Measurements from ENCODE around the gene PLXNA2.

The PLXNA2 gene

DNA sequence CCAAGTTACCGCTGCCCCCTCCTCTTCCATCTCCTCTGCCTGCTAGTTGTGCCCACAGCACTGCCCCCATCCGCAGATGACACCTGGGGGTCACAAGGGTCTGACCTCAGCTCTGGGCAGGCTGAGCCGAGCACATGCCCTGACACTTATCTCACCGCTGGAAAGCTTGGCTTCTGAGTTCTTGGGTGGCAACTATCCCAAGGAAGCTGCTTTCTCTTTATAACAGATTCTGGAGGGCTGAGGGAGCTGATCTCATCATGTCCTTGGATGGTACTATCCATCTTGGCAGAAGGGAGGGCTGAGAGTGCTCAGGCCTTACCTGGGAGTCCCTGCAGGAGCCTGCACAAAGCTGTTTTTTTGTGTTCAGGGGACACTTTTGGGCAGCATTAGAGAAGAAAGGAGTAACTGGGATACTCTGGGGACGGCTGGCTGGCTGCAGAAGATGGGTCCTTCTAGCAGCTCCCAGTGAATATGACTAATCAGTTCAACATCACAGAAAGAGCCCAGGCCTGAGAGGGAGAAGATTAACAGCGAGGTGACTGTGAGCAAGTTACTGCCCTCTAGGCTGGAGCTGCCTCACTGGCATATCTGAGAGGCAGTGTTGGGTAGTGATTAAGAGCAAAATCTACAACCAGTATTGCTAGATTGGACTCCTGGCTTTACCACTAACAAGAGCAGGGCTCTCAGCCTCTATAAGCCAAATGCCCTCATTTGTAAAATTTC, 71.6 kb downstream of the PLXNA2 start:
- H3K4me3 ChIP-seq (ENCODE audit: low read length), result no peak overlapping the region
- no peak for TF ChIP-seq ZNF274 (IDR thresholded peaks at IDR 0.05; ENCODE audit: low read depth, low read length)

GRCh38 chr1:208171616-208172422, 72.4 kb downstream of the PLXNA2 start:
- no peak overlapping the region for H3K4me3 ChIP-seq (ENCODE audit: low read length)
- TF ChIP-seq ZNF274 (IDR thresholded peaks at IDR 0.05; ENCODE audit: low read depth, low read length), result no peak

- no peak overlapping the region for H3K4me3 ChIP-seq (ENCODE audit: low read length)
- TF ChIP-seq ZNF274 (IDR thresholded peaks at IDR 0.05; ENCODE audit: low read depth, low read length), result no peak
Observed at GRCh38 chr1:208170252-208170651, 73.9 kb downstream of the PLXNA2 start.

DNA sequence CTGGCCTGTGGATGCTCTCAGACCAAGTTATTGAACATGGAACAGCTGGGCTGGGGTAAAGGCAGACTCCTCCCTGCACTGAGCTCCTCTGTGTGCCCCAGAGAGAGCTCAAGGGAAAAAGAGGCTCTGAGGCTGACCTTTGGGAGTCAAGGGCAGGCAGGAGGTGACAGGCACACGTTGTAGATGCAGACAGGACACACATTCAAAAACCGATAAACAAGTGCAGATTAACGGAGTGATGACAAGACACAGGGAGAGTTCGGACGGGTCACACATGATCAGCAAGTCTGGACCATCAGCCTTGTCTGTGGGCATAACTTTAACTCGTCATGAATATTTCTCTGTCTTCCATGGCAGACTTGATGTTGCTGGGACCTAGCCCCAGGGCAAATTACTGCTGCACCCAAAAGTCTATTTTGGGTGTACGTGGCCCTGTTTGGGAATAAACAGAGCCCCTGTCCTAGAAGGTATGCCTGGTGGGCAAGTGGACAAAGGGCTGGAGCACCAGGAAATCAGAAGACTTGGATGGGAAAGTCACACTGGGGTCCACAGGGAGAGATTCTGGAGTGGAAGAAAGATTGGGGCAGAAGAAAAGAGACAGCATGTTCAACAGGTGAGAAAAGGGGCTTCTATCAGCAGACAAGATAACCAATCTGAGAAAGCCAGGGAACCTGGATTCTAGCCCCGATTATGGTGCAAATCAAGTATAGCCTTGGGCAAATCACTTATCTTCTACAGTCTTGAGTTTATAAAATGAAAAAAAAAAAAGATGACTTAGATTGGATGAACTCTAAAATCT, 74.9 kb downstream of the PLXNA2 start:
- no peak overlapping the region for H3K4me3 ChIP-seq (ENCODE audit: low read length)
- TF ChIP-seq ZNF274 (IDR thresholded peaks at IDR 0.05; ENCODE audit: low read depth, low read length), result no peak

- no peak overlapping the region for H3K4me3 ChIP-seq (ENCODE audit: low read length)
- no peak for TF ChIP-seq ZNF274 (IDR thresholded peaks at IDR 0.05; ENCODE audit: low read depth, low read length)
Observed at GRCh38 chr1:208167261-208167869, 76.8 kb downstream of the PLXNA2 start.

GRCh38 chr1:208166340-208167138, 77.6 kb downstream of the PLXNA2 start:
- no peak for TF ChIP-seq ZNF274 (IDR thresholded peaks at IDR 0.05; ENCODE audit: low read depth, low read length)
- H3K4me3 ChIP-seq (ENCODE audit: low read length), result no peak overlapping the region

GRCh38 chr1:208165659-208166058, 78.5 kb downstream of the PLXNA2 start:
- no peak for TF ChIP-seq ZNF274 (IDR thresholded peaks at IDR 0.05; ENCODE audit: low read depth, low read length)
- no peak overlapping the region for H3K4me3 ChIP-seq (ENCODE audit: low read length)

DNA sequence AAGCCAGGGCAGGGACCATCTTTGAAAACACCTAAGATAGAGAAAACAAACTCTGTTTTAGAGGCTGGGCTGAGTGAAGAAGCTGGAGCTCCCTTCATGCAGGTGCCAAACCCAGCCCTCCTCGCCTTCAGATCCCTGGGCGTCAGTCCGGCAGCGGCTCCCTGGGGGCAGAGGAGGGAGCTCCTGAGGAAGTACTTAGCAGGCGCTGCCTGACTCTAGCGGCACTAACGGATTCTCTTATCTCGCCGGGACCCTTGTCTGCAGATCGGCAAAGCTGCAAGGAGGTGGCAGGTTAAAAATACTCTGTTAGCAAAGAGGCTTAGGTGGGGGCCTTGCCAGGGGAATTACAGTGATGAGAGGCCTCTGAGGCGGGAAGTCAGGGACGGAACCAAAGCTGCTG, 79.6 kb downstream of the PLXNA2 start:
- no peak for TF ChIP-seq ZNF274 (IDR thresholded peaks at IDR 0.05; ENCODE audit: low read depth, low read length)
- H3K4me3 ChIP-seq (ENCODE audit: low read length), result no peak overlapping the region

DNA sequence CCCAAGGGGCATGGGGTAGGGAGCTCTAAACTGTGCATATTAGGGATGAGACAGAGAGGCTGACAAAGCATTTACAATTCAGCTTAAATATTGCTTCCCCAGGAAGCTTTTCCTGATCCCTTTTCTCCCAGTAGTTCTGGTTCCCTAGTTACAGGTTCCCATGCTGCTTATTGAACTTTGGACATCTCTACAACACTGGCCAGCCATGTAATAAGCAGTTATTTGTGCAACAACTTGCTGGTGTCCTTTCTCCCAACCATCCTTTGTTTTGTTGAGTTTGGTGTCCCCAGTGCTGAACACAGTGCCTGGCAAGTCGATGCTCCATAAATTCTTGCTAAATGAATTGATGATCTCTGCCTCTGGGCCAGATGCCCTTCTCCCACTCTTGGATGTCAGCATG, 80.6 kb downstream of the PLXNA2 start:
- H3K4me3 ChIP-seq (ENCODE audit: low read length), result no peak overlapping the region

GRCh38 chr1:208162903-208163302, 81.3 kb downstream of the PLXNA2 start:
- TF ChIP-seq ZNF274 (IDR thresholded peaks at IDR 0.05; ENCODE audit: low read depth, low read length), result no peak
- no peak overlapping the region for H3K4me3 ChIP-seq (ENCODE audit: low read length)

More for the DNA sequence above, 80.6 kb downstream of the PLXNA2 start:
- no peak for TF ChIP-seq ZNF274 (IDR thresholded peaks at IDR 0.05; ENCODE audit: low read depth, low read length)

GRCh38 chr1:208161656-208162375, 82.4 kb downstream of the PLXNA2 start:
- H3K4me3 ChIP-seq (ENCODE audit: low read length), result no peak overlapping the region
- no peak for TF ChIP-seq ZNF274 (IDR thresholded peaks at IDR 0.05; ENCODE audit: low read depth, low read length)

DNA sequence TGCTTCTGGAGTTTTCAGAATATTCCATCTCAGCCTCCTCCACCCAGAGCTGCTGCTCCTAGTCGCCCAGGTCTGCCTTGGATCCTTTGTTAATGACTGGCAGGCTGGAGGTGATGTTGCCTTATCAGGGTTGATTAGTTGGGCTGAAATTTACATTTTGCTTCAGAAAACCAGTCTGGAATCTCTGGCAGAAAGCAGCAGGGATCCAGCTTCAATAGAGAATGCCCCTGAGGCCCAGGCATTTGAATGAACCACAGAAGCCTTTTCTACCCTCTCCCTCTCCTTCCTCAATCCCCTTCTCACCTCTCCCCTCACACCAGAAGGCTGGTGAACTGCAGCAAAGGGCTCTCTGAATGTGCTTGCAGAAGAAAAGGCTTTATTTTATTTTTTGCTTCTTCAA, 83.2 kb downstream of the PLXNA2 start:
- no peak for TF ChIP-seq ZNF274 (IDR thresholded peaks at IDR 0.05; ENCODE audit: low read depth, low read length)
- H3K4me3 ChIP-seq (ENCODE audit: low read length), result no peak overlapping the region

Data from GM08714 (cell line).